IMR-90 (cell line): Measurements from ENCODE around the gene TAS2R42. TPM values are rescaled to one million over a fixed set of nuclear protein-coding genes. Genes with fewer than 3 reads are reported as not detected.
A peak's percentile ranks its signal among the peaks of the same experiment; 100 is the strongest.

Experiments
- ATAC-seq: fragments of 200-7000 bp; cut with Tn5 transposase; 2 replicates; pipeline ENCODE4 v1.9.1; 2020; ENCODE audit warnings: low read depth, mild to moderate bottlenecking, moderate library complexity
- BruUV-seq: library from RNA; stranded (reverse); fragments of 400-500 nt; replicated peaks from 2 replicates; lab custom pipeline; 2021; lab: Mats Ljungman, UMichigan
- CTCF ChIA-PET: fragments of 300-600 bp; formaldehyde crosslinking; extraction: SDS; loops from one replicate; lab custom pipeline; 2021; ENCODE audit warnings: antibody characterized with exemption; lab: Yijun Ruan, JAX
- POLR2A ChIA-PET: fragments of 300-600 bp; sonication (Branson Sonifier 250); formaldehyde crosslinking; loops from one replicate; lab custom pipeline; 2022; ENCODE audit warnings: antibody characterized with exemption; ENCODE audit not compliant: unreplicated experiment; lab: Charles Lee
- DNase-seq: peaks from one replicate; pipeline ENCODE4 v3.0.0; 2013
- H2AFZ ChIP-seq: replicated peaks from 2 replicates; pipeline ENCODE3; 2013; ENCODE audit warnings: low read length, mild to moderate bottlenecking; ENCODE audit not compliant: poor library complexity
- H2AK5ac ChIP-seq: 2 replicates; pipeline ENCODE4 v1.6.1; 2013; ENCODE audit warnings: low read depth, low read length, inconsistent platforms
- H2AK9ac ChIP-seq: replicated peaks from 2 replicates; pipeline ENCODE3; 2013; ENCODE audit warnings: mild to moderate bottlenecking, low read depth, low read length, moderate library complexity; ENCODE audit not compliant: poor library complexity
- H2BK120ac ChIP-seq: 2 replicates; pipeline ENCODE4 v1.6.1; 2013; ENCODE audit warnings: low read depth, low read length, inconsistent platforms
- H2BK15ac ChIP-seq: 3 replicates; pipeline ENCODE4 v1.6.1; 2013; ENCODE audit warnings: low read depth, low read length, inconsistent platforms
- H2BK20ac ChIP-seq: 2 replicates; pipeline ENCODE4 v1.6.1; 2013; ENCODE audit warnings: low read depth, mild to moderate bottlenecking, inconsistent platforms, low read length, moderate library complexity
- H2BK5ac ChIP-seq: 2 replicates; pipeline ENCODE4 v1.6.1; 2013; ENCODE audit warnings: mild to moderate bottlenecking, low read depth, low read length, inconsistent platforms; ENCODE audit not compliant: poor library complexity, severe bottlenecking
- H3K14ac ChIP-seq: replicated peaks from 2 replicates; pipeline ENCODE4 v1.6.1; 2013; ENCODE audit warnings: low read depth, low read length, inconsistent platforms
- H3K18ac ChIP-seq: 2 replicates; pipeline ENCODE4 v1.6.1; 2013; ENCODE audit warnings: low read depth, low read length, control low read depth
- H3K23ac ChIP-seq: 2 replicates; pipeline ENCODE4 v1.6.1; 2013; ENCODE audit warnings: low read depth, low read length, inconsistent platforms
- H3K27ac ChIP-seq: 2 replicates; pipeline ENCODE4 v1.5.1; 2013; ENCODE audit warnings: mild to moderate bottlenecking, control low read depth, low read length; ENCODE audit not compliant: insufficient read depth
- H3K27me3 ChIP-seq: 2 replicates; pipeline ENCODE4 v1.6.1; 2013; ENCODE audit warnings: low read length; ENCODE audit not compliant: control insufficient read depth, insufficient read depth
- H3K36me3 ChIP-seq: 2 replicates; pipeline ENCODE4 v1.6.1; 2013; ENCODE audit warnings: low read length, mixed read lengths; ENCODE audit not compliant: control insufficient read depth, insufficient read depth
- H3K4ac ChIP-seq: 2 replicates; pipeline ENCODE4 v1.6.1; 2013; ENCODE audit warnings: low read depth, low read length, inconsistent platforms
- H3K4me1 ChIP-seq: 2 replicates; pipeline ENCODE4 v1.6.1; 2013; ENCODE audit warnings: low read length, mixed read lengths; ENCODE audit not compliant: control insufficient read depth, insufficient read depth
- H3K4me2 ChIP-seq: 2 replicates; pipeline ENCODE4 v1.6.1; 2013; ENCODE audit warnings: low read depth, mild to moderate bottlenecking, control low read depth, low read length, moderate library complexity
- H3K4me3 ChIP-seq: 2 replicates; pipeline ENCODE4 v1.5.1; 2013; ENCODE audit warnings: low read depth, mild to moderate bottlenecking, control low read depth, low read length, moderate library complexity; ENCODE audit not compliant: insufficient read depth
- H3K56ac ChIP-seq: 2 replicates; pipeline ENCODE4 v1.6.1; 2013; ENCODE audit warnings: low read length, inconsistent platforms; ENCODE audit not compliant: insufficient read depth; ENCODE audit errors: extremely low read depth
- H3K79me1 ChIP-seq, 2 experiments: 2 replicates each; pipeline ENCODE4 v1.6.1; 2013; ENCODE audit warnings: low read length in 2 of 2, inconsistent platforms in 1 of 2, low read depth in 1 of 2
- H3K9ac ChIP-seq: 2 replicates; pipeline ENCODE4 v1.6.1; 2013; ENCODE audit warnings: low read depth, low read length, control low read depth
- H3K9me1 ChIP-seq: 2 replicates; pipeline ENCODE4 v1.6.1; 2013; ENCODE audit warnings: low read length, inconsistent platforms; ENCODE audit not compliant: insufficient read depth
- H3K9me3 ChIP-seq: 2 replicates; pipeline ENCODE4 v1.6.1; 2013; ENCODE audit warnings: low read length; ENCODE audit not compliant: control insufficient read depth, insufficient read depth
- H4K20me1 ChIP-seq: 2 replicates; pipeline ENCODE4 v1.6.1; 2013; ENCODE audit warnings: low read length, inconsistent platforms; ENCODE audit not compliant: insufficient read depth
- H4K5ac ChIP-seq: 2 replicates; pipeline ENCODE4 v1.6.1; 2013; ENCODE audit warnings: mild to moderate bottlenecking, low read depth, low read length, control low read depth
- H4K8ac ChIP-seq, 2 experiments: 2 replicates each; pipeline ENCODE4 v1.6.1; 2013; ENCODE audit warnings: low read depth in 2 of 2, low read length in 2 of 2, control low read depth in 1 of 2, inconsistent platforms in 1 of 2
- H4K91ac ChIP-seq: 2 replicates; pipeline ENCODE4 v1.6.1; 2013; ENCODE audit warnings: low read depth, low read length, inconsistent platforms; ENCODE audit not compliant: insufficient read depth
- BHLHE40 ChIP-seq: fragments of 150-350 bp; IDR thresholded peaks from 2 replicates; pipeline ENCODE4 v1.6.1; 2016; ENCODE audit warnings: mild to moderate bottlenecking, low read depth, low read length
- CEBPB ChIP-seq: IDR thresholded peaks from 2 replicates; pipeline ENCODE4 v1.6.1; 2012; ENCODE audit warnings: low read depth, low read length, improper control_type of control experiment
- FOS ChIP-seq: fragments of 150-350 bp; IDR thresholded peaks from 2 replicates; pipeline ENCODE4 v1.6.1; 2016; ENCODE audit warnings: low read depth, low read length
- MAFK ChIP-seq: IDR thresholded peaks from 2 replicates; pipeline ENCODE4 v1.6.1; 2012; ENCODE audit warnings: low read depth, low read length, improper control_type of control experiment
- MAZ ChIP-seq: IDR thresholded peaks from 2 replicates; pipeline ENCODE4 v1.6.1; 2012; ENCODE audit warnings: low read depth, mild to moderate bottlenecking, low read length, improper control_type of control experiment, moderate library complexity, borderline replicate concordance
- MXI1 ChIP-seq: IDR thresholded peaks from 2 replicates; pipeline ENCODE4 v1.6.1; 2012; ENCODE audit warnings: low read depth, mild to moderate bottlenecking, low read length, moderate library complexity, borderline replicate concordance
- NFE2L2 ChIP-seq: fragments of 150-350 bp; IDR thresholded peaks from 2 replicates; pipeline ENCODE4 v1.6.1; 2016; ENCODE audit warnings: low read depth, mild to moderate bottlenecking, low read length
- RAD21 ChIP-seq: IDR thresholded peaks from 2 replicates; pipeline ENCODE4 v1.6.1; 2012; ENCODE audit warnings: low read length, improper control_type of control experiment
- RCOR1 ChIP-seq: IDR thresholded peaks from 2 replicates; pipeline ENCODE4 v1.6.1; 2012; ENCODE audit warnings: mild to moderate bottlenecking, low read length, improper control_type of control experiment; ENCODE audit not compliant: insufficient replicate concordance
- SMC3 ChIP-seq: fragments of 150-350 bp; IDR thresholded peaks from 2 replicates; pipeline ENCODE4 v1.6.1; 2016; ENCODE audit warnings: low read depth, mild to moderate bottlenecking, antibody characterized with exemption, low read length, moderate library complexity
- WGBS, 2 experiments: methylation state at CpG; one replicate each; pipeline versions ENCODE4 v1.1.5 to v1.1.7; 2013; ENCODE audit warnings: missing lambda C conversion rate in 2 of 2; ENCODE audit not compliant: insufficient read length in 1 of 2; ENCODE audit errors: extremely low coverage in 2 of 2; 5-methylcytosine and 5-hydroxymethylcytosine counted together
- dilution Hi-C: fragments of 300-500 bp; cut with HindIII; formaldehyde crosslinking; loops from one replicate; pipeline ENCODE4 v1.14.3; 2018; ENCODE audit warnings: low sequenced_read_pairs; ENCODE audit not compliant: unreplicated experiment
- in situ Hi-C: fragments of 300-500 bp; cut with MboI; formaldehyde crosslinking; loops from 3 replicates; pipeline ENCODE4 v1.14.3; 2019; ENCODE audit warnings: low sequenced_read_pairs, inconsistent platforms, mixed read lengths
- intact Hi-C: fragments of 100-400 bp; cut with micrococcal nuclease; formaldehyde crosslinking; loops from 2 replicates; pipeline ENCODE4 v1.10.0; 2022
- polyA plus RNA-seq, 3 experiments: library from polyadenylated mRNA; depleted of rRNA; stranded (reverse); fragments of >200 nt; gene quantifications; 2 replicates each; pipeline ENCODE4 v1.2.3, GENCODE V29; 2012; ENCODE audit warnings: low replicate concordance in 1 of 3
- total RNA-seq: library from RNA; depleted of rRNA; stranded (reverse); fragments of >200 nt; gene quantifications from 2 replicates; pipeline ENCODE4 v1.2.3, GENCODE V29; 2012
- TF ChIP-seq, protein P1 (sequence below): conservative IDR thresholded peaks from 2 replicates; pipeline ENCODE4 v1.5.1; 2012; ENCODE audit warnings: mild to moderate bottlenecking, low read depth, low read length, improper control_type of control experiment
- TF ChIP-seq, protein P2 (sequence below): fragments of 150-350 bp; IDR thresholded peaks from 2 replicates; pipeline ENCODE4 v1.6.1; 2016; ENCODE audit warnings: low read depth, mild to moderate bottlenecking, low read length, moderate library complexity, borderline replicate concordance

TAS2R42 gene
- total and polyA plus RNA-seq, 2 of the 4 experiments (the other 2 are of a cell fraction), result not detected

DNA sequence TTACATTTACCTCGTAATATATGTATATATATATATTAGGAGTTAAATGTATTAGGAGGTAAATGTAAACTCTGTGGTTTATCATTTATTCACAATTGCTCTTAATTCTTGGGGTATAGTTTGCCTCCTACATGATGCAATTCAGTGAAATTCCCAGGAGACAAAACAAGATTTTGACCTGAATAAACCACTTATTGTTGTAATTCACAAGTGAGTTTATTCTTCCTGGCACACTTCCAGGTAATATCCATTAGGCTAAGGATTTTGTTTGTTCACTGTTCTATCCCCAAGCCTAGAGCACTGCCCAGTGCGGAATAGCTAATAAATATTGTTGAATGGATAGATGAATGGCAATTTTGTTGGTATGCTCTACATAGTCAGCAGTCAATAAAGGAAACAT lies 12.7 kb downstream of the TAS2R42 start:
- Histone ChIP-seq H3K23ac (no peak overlapping the region), H3K4me2 (no peak overlapping the region), H3K4me1 (no peaks in the 10 kb centered on the region), H2BK5ac (no peak overlapping the region), H2BK20ac (no peak overlapping the region), H3K79me1 (peaks cover 15 to 57% of the 10 kb centered on the region in 2 experiments), H3K4ac (no peak overlapping the region), H3K27ac (no peak overlapping the region), H3K9me1 (peaks cover 5% of the 10 kb centered on the region; the same call in 1 of the 2 replicates), H3K9me3 (no peaks in the 10 kb centered on the region), H4K20me1 (no peaks in the 10 kb centered on the region; the same call in 1 of the 2 replicates), H2BK15ac (no peak overlapping the region), H4K8ac (no peak overlapping the region), H3K4me3 (no peak overlapping the region), H3K36me3 (peaks cover 2% of the 10 kb centered on the region), H3K18ac (no peak overlapping the region), H2AFZ (no peak overlapping the region), H3K56ac (no peak overlapping the region), H2AK9ac (no peak overlapping the region), H3K14ac (no peak overlapping the region), H4K91ac (no peak overlapping the region), H3K9ac (no peak overlapping the region), H2BK120ac (no peak overlapping the region), H3K27me3 (no peaks in the 10 kb centered on the region), H2AK5ac (no peak overlapping the region), H4K5ac (no peak overlapping the region)
- in situ Hi-C loops, result no loop called here
- DNase-seq (peak; percentile 4), ATAC-seq (no peak)
- no TSS peak for BruUV-seq
- intact Hi-C loops, result loop anchor here (10.0 kb wide), 1 partner anchor 339 kb away; no protein-coding TSS in a partner anchor
- dilution Hi-C loops, result no loop called here
- ChIA-PET POLR2A (no interaction called here), CTCF (no interaction called here)
- no CpG with 5 or more reads among the region's 2 CpGs for WGBS, 2 experiments
- TF ChIP-seq, protein P1, sequence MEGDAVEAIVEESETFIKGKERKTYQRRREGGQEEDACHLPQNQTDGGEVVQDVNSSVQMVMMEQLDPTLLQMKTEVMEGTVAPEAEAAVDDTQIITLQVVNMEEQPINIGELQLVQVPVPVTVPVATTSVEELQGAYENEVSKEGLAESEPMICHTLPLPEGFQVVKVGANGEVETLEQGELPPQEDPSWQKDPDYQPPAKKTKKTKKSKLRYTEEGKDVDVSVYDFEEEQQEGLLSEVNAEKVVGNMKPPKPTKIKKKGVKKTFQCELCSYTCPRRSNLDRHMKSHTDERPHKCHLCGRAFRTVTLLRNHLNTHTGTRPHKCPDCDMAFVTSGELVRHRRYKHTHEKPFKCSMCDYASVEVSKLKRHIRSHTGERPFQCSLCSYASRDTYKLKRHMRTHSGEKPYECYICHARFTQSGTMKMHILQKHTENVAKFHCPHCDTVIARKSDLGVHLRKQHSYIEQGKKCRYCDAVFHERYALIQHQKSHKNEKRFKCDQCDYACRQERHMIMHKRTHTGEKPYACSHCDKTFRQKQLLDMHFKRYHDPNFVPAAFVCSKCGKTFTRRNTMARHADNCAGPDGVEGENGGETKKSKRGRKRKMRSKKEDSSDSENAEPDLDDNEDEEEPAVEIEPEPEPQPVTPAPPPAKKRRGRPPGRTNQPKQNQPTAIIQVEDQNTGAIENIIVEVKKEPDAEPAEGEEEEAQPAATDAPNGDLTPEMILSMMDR, result no peak
- TF ChIP-seq RCOR1 (no peak), MAZ (no peak), NFE2L2 (no peak), BHLHE40 (no peak), SMC3 (no peak), FOS (no peak), MAFK (no peak), RAD21 (no peak), MXI1 (no peak), CEBPB (no peak)
- TF ChIP-seq, protein P2, sequence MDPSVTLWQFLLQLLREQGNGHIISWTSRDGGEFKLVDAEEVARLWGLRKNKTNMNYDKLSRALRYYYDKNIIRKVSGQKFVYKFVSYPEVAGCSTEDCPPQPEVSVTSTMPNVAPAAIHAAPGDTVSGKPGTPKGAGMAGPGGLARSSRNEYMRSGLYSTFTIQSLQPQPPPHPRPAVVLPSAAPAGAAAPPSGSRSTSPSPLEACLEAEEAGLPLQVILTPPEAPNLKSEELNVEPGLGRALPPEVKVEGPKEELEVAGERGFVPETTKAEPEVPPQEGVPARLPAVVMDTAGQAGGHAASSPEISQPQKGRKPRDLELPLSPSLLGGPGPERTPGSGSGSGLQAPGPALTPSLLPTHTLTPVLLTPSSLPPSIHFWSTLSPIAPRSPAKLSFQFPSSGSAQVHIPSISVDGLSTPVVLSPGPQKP, result no peak
